WERI-Rb-1 (cell line): ENCODE data around the gene SMIM7.

ENCODE experiments used
- DNase-seq: peaks from one replicate; pipeline ENCODE4 v3.0.0-alpha.2; 2020
- H3K27ac ChIP-seq: fragments of 250-450 bp; sonication (Bioruptor Pico); 2 replicates; pipeline ENCODE4 v1.5.1; 2020; ENCODE audit warnings: mild to moderate bottlenecking, moderate library complexity
- H3K27me3 ChIP-seq: fragments of 250-450 bp; sonication (Bioruptor Pico); 2 replicates; pipeline ENCODE4 v1.5.1; 2021; ENCODE audit warnings: mild to moderate bottlenecking, low read depth, moderate library complexity; ENCODE audit not compliant: insufficient read depth, severe bottlenecking
- H3K36me3 ChIP-seq: fragments of 250-450 bp; sonication (Bioruptor Pico); 2 replicates; pipeline ENCODE4 v1.5.1; 2020; ENCODE audit warnings: mild to moderate bottlenecking, moderate library complexity
- H3K4me3 ChIP-seq: 2 replicates; pipeline ENCODE4 v1.5.1; 2011; ENCODE audit warnings: low read depth, mild to moderate bottlenecking, control low read depth, low read length
- H3K9me3 ChIP-seq: fragments of 250-450 bp; sonication (Bioruptor Pico); 2 replicates; pipeline ENCODE4 v1.5.1; 2021; ENCODE audit warnings: mild to moderate bottlenecking, moderate library complexity; ENCODE audit not compliant: severe bottlenecking
- TF ChIP-seq, protein P1 (sequence below): IDR thresholded peaks from 2 replicates; pipeline ENCODE4 v1.5.1; 2011; ENCODE audit warnings: low read depth, mild to moderate bottlenecking, control low read depth, inconsistent platforms, low read length

The SMIM7 gene

DNA sequence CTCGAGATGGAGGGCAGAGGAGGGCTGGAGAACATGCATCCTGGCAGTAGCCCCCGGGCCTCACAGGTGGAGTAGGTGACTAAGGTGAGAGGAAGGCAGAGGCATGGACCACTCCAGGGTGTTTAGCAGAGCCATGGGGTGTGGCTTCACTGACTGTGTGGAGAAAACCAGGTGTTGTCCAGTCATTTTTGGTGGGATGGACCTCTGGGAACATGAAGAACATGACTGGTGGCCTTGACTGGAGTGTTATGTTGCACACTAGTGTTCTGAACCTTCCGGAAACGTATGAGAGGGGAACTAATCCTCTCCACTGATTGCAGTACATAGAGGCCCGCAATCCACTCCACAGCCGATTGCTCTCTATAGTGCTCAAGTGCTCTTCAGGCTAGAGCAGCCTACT is 48.8 kb downstream of the SMIM7 start:
- no peaks in the 10 kb centered on the region for H3K9me3 ChIP-seq
- DNase-seq = no peak
- no peaks in the 10 kb centered on the region for H3K27me3 ChIP-seq
- no peaks in the 10 kb centered on the region for H3K36me3 ChIP-seq
- no peak overlapping the region for H3K4me3 ChIP-seq
- TF ChIP-seq, protein P1, sequence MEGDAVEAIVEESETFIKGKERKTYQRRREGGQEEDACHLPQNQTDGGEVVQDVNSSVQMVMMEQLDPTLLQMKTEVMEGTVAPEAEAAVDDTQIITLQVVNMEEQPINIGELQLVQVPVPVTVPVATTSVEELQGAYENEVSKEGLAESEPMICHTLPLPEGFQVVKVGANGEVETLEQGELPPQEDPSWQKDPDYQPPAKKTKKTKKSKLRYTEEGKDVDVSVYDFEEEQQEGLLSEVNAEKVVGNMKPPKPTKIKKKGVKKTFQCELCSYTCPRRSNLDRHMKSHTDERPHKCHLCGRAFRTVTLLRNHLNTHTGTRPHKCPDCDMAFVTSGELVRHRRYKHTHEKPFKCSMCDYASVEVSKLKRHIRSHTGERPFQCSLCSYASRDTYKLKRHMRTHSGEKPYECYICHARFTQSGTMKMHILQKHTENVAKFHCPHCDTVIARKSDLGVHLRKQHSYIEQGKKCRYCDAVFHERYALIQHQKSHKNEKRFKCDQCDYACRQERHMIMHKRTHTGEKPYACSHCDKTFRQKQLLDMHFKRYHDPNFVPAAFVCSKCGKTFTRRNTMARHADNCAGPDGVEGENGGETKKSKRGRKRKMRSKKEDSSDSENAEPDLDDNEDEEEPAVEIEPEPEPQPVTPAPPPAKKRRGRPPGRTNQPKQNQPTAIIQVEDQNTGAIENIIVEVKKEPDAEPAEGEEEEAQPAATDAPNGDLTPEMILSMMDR = no peak
- no peak overlapping the region for H3K27ac ChIP-seq

DNA sequence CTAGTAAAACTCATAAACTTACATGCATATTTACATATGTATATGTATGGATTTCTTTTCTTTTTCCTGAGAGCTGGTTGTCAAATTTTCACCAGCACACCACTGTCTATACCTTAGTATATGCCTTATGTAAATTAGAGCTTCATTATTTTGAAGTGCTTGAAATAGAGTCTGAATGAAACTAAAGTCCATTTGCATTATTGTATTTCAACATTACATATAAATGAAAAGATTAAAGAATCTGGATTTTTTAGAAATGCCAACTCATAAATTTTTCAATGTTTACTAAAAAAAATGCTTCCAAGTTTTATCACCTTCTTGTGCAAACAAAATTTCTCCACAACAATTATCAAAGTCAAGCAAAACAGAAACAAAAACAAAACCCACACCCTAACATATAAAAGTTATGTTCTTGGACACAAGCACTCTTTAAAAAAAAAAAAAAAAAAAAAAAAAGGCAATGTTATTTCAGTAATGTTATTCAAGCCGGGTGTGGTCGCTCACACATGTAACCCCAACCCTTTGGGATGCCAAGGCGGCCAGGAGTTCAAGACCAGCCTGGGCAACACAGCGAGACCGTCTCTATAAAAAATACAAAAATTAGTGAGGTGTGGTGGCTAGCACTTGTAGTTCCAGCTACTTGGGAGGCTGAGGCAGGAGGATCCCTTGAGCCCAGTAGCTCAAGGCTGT is 50.3 kb downstream of the SMIM7 start:
- Histone ChIP-seq H3K27ac (no peak overlapping the region), H3K27me3 (no peaks in the 10 kb centered on the region), H3K4me3 (no peak overlapping the region), H3K36me3 (no peaks in the 10 kb centered on the region), H3K9me3 (no peaks in the 10 kb centered on the region)
- TF ChIP-seq, protein P1 = no peak
- DNase-seq = no peak

DNA sequence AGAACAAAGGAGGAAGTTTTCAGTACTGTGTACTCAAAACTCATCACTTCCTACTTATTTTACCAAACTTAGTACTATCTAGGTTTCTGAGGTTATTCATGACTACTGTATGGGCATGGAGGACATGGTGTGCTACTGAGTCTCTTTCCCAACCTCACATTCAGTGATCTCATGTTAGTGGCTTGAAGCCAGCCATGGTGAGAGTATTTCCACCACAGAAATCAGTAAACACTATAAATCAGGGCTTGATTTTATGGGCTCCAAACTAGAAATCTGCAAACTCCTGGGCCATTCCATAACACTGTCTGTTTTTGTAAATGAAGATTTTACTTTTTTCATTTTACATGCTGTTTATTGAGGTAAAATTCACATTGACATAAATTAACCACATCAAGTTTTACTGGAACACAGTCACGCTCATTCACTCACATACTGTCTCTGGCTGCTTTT is 51.6 kb downstream of the SMIM7 start:
- Histone ChIP-seq H3K27me3 (no peaks in the 10 kb centered on the region), H3K27ac (no peak overlapping the region), H3K36me3 (no peaks in the 10 kb centered on the region; the same call in 1 of the 2 replicates), H3K9me3 (no peaks in the 10 kb centered on the region), H3K4me3 (no peak overlapping the region)
- DNase-seq = no peak
- TF ChIP-seq, protein P1 = no peak

DNA sequence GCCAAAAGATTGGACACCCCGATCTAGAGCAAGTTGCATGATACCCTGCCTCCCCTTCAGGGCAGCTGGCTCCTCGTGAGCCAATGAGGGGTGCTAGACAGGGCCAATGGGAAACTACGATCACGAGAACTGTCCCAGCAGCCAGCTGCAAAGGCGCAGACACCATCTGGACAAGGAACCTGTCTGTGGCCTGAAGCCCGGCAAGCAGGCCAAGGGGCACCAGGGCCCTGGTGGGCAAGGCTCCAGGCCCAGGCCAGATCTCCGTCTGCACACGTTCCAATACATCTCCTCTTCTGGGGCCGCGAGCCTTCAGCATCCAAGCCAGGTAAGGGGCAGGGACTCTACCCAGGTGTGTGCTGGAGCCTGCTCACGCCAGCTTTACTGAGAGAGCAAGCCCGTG is 52.1 kb downstream of the SMIM7 start:
- DNase-seq = no peak
- H3K9me3 ChIP-seq = no peaks in the 10 kb centered on the region
- no peak overlapping the region for H3K27ac ChIP-seq
- H3K4me3 ChIP-seq = no peak overlapping the region
- TF ChIP-seq, protein P1 = no peak
- no peaks in the 10 kb centered on the region for H3K27me3 ChIP-seq
- H3K36me3 ChIP-seq = no peaks in the 10 kb centered on the region; the same call in 1 of the 2 replicates

DNA sequence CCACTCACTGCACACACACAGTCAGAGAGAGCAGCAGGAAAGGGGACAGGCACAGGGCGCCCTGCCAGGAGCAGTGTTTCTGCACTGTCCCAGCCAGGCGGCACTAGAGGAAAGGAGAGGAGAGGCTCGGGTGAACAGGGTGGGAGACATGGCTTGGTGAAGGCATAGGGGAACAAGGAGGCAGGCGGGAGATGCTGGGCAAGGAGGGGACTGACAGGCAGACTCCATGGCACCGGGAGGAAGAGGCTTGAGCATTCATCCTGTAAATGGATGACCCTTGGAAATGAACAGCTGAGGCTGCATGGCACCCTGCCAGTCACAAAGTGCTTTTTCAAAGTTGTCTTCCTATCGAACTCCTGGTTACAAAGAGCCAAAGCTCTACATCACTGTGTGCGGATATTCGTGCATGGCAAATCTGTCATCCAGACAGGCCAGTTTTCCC is 54.4 kb downstream of the SMIM7 start:
- TF ChIP-seq, protein P1 = no peak
- no peaks in the 10 kb centered on the region for H3K9me3 ChIP-seq
- DNase-seq = no peak
- H3K36me3 ChIP-seq = peaks cover 2% of the 10 kb centered on the region; the same call in 1 of the 2 replicates
- H3K27me3 ChIP-seq = no peaks in the 10 kb centered on the region
- no peak overlapping the region for H3K4me3 ChIP-seq
- H3K27ac ChIP-seq = no peak overlapping the region

DNA sequence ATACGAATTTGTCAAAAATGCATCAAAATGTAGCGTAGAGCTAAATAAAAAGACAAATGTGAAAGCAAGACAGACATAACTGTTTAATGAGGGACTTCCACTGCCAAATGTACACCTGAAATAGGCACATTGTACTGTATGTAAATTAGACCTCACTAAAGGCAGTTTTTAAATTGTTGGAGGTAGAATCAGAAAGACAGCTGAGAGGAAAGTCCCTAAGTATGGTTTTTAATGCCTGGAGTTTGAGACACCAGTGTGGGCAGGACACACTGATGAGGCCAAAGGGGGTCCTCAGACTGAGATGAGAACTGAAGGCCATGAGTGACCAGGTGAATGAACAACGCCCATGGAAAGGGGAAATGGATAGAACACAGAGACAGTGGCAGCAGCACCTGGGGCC is 54.8 kb downstream of the SMIM7 start:
- Histone ChIP-seq H3K27ac (no peak overlapping the region), H3K27me3 (no peaks in the 10 kb centered on the region), H3K36me3 (peaks cover 2% of the 10 kb centered on the region; the same call in 1 of the 2 replicates), H3K4me3 (no peak overlapping the region), H3K9me3 (no peaks in the 10 kb centered on the region)
- no peak for DNase-seq
- TF ChIP-seq, protein P1 = no peak
